GM12878 (cell line): ENCODE data around the gene EHD4. TPM values are rescaled to one million over a fixed set of nuclear protein-coding genes. Genes with fewer than 3 reads are reported as not detected.

Experiments
- ATAC-seq: fragments of 200-7000 bp; cut with Tn5 transposase; 3 replicates; pipeline ENCODE4 v1.9.1; 2020; ENCODE audit warnings: mild to moderate bottlenecking, moderate library complexity
- BruUV-seq: library from RNA; stranded (reverse); fragments of 400-500 nt; replicated peaks from 2 replicates; lab custom pipeline; 2021; lab: Mats Ljungman, UMichigan
- CTCF ChIA-PET: fragments of 300-600 bp; sonication (Branson Sonifier 250); formaldehyde crosslinking; extraction: SDS; loops from one replicate; lab custom pipeline; 2021; ENCODE audit warnings: inconsistent platforms; lab: Yijun Ruan, JAX
- POLR2A ChIA-PET: fragments of 350-600 bp; formaldehyde crosslinking; extraction: SDS; loops from one replicate; lab custom pipeline; 2021; ENCODE audit warnings: inconsistent platforms; lab: Charles Lee
- RAD21 ChIA-PET: fragments of 300-600 bp; sonication (Branson Sonifier 250); formaldehyde crosslinking; loops from one replicate; lab custom pipeline; 2023; ENCODE audit warnings: antibody characterized with exemption; ENCODE audit not compliant: unreplicated experiment; lab: Charles Lee
- SMC1A ChIA-PET: fragments of 300-600 bp; sonication (Branson Sonifier 250); formaldehyde crosslinking; loops from one replicate; lab custom pipeline; 2023; ENCODE audit not compliant: unreplicated experiment, uncharacterized antibody; lab: Charles Lee
- DNase-seq: peaks from one replicate; pipeline ENCODE4 v3.0.0-alpha.2; 2011; ENCODE audit warnings: low read depth, low spot score
- FAIRE-seq: peaks from 3 replicates; lab custom pipeline; 2011; peaks lifted over from hg19 to GRCh38; lab: Jason Lieb, UNC
- H2AFZ ChIP-seq: 2 replicates; pipeline ENCODE4 v1.6.0; 2011; ENCODE audit warnings: low read depth, low read length, control low read depth; ENCODE audit not compliant: control insufficient read depth
- H3K27ac ChIP-seq: 2 replicates; pipeline ENCODE4 v1.5.1; 2011; ENCODE audit warnings: control low read depth; ENCODE audit not compliant: control insufficient read depth, insufficient read depth
- H3K27me3 ChIP-seq, 2 experiments: replicated peaks in 1 of 2; 2 replicates each; pipeline versions ENCODE4 v1.6.0 to v1.6.1; 2011; ENCODE audit warnings: low read length in 1 of 2; ENCODE audit not compliant: control insufficient read depth in 2 of 2, insufficient read depth in 2 of 2
- H3K36me3 ChIP-seq, 2 experiments: 2 replicates each; pipeline ENCODE4 v1.5.1; 2011; ENCODE audit warnings: low read length in 1 of 2; ENCODE audit not compliant: control insufficient read depth in 2 of 2, insufficient read depth in 2 of 2
- H3K4me1 ChIP-seq: 2 replicates; pipeline ENCODE4 v1.6.1; 2011; ENCODE audit warnings: mild to moderate bottlenecking, low read length, moderate library complexity, mixed read lengths; ENCODE audit not compliant: control insufficient read depth, insufficient read depth
- H3K4me2 ChIP-seq: 2 replicates; pipeline ENCODE4 v1.6.0; 2011; ENCODE audit warnings: control low read depth; ENCODE audit not compliant: control insufficient read depth, insufficient read depth
- H3K4me3 ChIP-seq: fragments of 200-600 bp; sonication (generic); 2 replicates; pipeline ENCODE4 v1.5.1; 2016
- H3K79me2 ChIP-seq: 2 replicates; pipeline ENCODE4 v1.6.0; 2011; ENCODE audit warnings: low read length; ENCODE audit not compliant: control insufficient read depth, insufficient read depth
- H3K9ac ChIP-seq: 2 replicates; pipeline ENCODE4 v1.8.0; 2011; ENCODE audit warnings: low read length, control low read depth, mixed read lengths; ENCODE audit not compliant: control insufficient read depth, insufficient read depth
- H3K9me3 ChIP-seq: replicated peaks from 3 replicates; pipeline ENCODE4 v1.5.1; 2011; ENCODE audit warnings: mild to moderate bottlenecking, low read length; ENCODE audit not compliant: control insufficient read depth, insufficient read depth
- H4K20me1 ChIP-seq: 2 replicates; pipeline ENCODE4 v1.6.0; 2011; ENCODE audit not compliant: control insufficient read depth, insufficient read depth
- CEBPZ ChIP-seq: fragments of 150-350 bp; IDR thresholded peaks from 2 replicates; pipeline ENCODE4 v1.6.1; 2016; ENCODE audit warnings: low read depth, low read length
- CTCF ChIP-seq, 3 experiments: IDR thresholded peaks in 2 of 3; conservative IDR thresholded peaks in 1 of 3; 2 replicates each; pipeline ENCODE4 v1.5.1; 2011; ENCODE audit warnings: low read depth in 3 of 3, low read length in 3 of 3, mild to moderate bottlenecking in 3 of 3, control low read depth in 2 of 3, moderate library complexity in 2 of 3, inconsistent platforms in 1 of 3, mixed read lengths in 1 of 3; ENCODE audit not compliant: control insufficient read depth in 2 of 3, insufficient read depth in 1 of 3; ENCODE audit errors: extremely low read depth in 1 of 3
- FOXK2 ChIP-seq: fragments of 450-650 bp; IDR thresholded peaks from 2 replicates; pipeline ENCODE4 v1.6.1; 2017; ENCODE audit warnings: mild to moderate bottlenecking, moderate library complexity
- POLR2A ChIP-seq: IDR thresholded peaks from 2 replicates; pipeline ENCODE4 v1.6.1; 2011; ENCODE audit warnings: low read depth, mild to moderate bottlenecking, low read length
- RBBP5 ChIP-seq: fragments of 200-600 bp; sonication (generic); conservative IDR thresholded peaks from 2 replicates; pipeline ENCODE4 v1.6.1; 2016
- WGBS: methylation state at CpG from one replicate; pipeline ENCODE4 v1.1.6; 2016; ENCODE audit warnings: low lambda C conversion rate; ENCODE audit not compliant: insufficient replicate concordance, insufficient coverage; ENCODE audit errors: missing lambda C conversion rate; 5-methylcytosine and 5-hydroxymethylcytosine counted together
- in situ Hi-C: fragments of 300-500 bp; cut with MboI; formaldehyde crosslinking; loops from 9 replicates; pipeline ENCODE4 v1.14.3; 2018; ENCODE audit warnings: mixed read lengths
- intact Hi-C: fragments of 100-400 bp; cut with micrococcal nuclease; formaldehyde crosslinking; loops from one replicate; pipeline ENCODE4 v1.14.2; 2022; ENCODE audit not compliant: unreplicated experiment
- polyA plus RNA-seq, 11 experiments: library from polyadenylated mRNA; depleted of rRNA in 4 of 11; unstranded in 6 of 11; stranded (reverse) in 5 of 11; fragments of >200 nt; fragmentation: Nextera tagmentation in 4 of 11; fragmentation: Illumina TruSeq in 1 of 11; extraction: Ambion mirVana in 4 of 11; extraction: Trizol in 1 of 11; gene quantifications; 1 replicate in 1 of 11; 2 replicates in 10 of 11; pipeline versions ENCODE4 v1.2.1 to v1.2.3, GENCODE V29; 2011 to 2016; ENCODE audit warnings: inconsistent platforms in 2 of 11, missing spikeins in 2 of 11, low read depth in 1 of 11
- total RNA-seq, 4 experiments: library from RNA; depleted of rRNA in 3 of 4; stranded (reverse); fragments of >200 nt in 3 of 4; fragmentation: Illumina TruSeq in 1 of 4; extraction: Trizol in 1 of 4; gene quantifications; 2 replicates each; pipeline versions ENCODE4 v1.2.1 to v1.2.3, GENCODE V29; 2013 to 2021

Gene EHD4
- total and polyA plus RNA-seq, 10 of the 15 experiments (the other 5 are each of a cell fraction or from before 2014, with no cell fraction given), result 4.2 to 62.9 (median 44.7) TPM

GRCh38 chr15:41881086-41881485 is 91.3 kb downstream of the EHD4 start:
- FAIRE-seq, result no peak
- CTCF ChIA-PET, result interaction anchor here (0.7 kb wide), 1 partner anchor 31 kb away, joined by 3 read pairs; no protein-coding TSS in a partner anchor

More at GRCh38 chr15:41881086-41881485, 91.3 kb downstream of the EHD4 start:
- no peaks in the 10 kb centered on the region for H3K36me3 ChIP-seq
- intact Hi-C loops (no loop called here), in situ Hi-C loops (no loop called here)
- no peak overlapping the region for H3K9ac ChIP-seq
- ChIA-PET POLR2A (no interaction called here), SMC1A (no interaction called here), RAD21 (interaction anchor here (1.3 kb wide), 1 partner anchor 103 kb away, joined by 3 read pairs; no protein-coding TSS in a partner anchor)
- no peak overlapping the region for H3K4me3 ChIP-seq
- H3K9me3 ChIP-seq, result no peaks in the 10 kb centered on the region
- H3K4me1 ChIP-seq, result no peaks in the 10 kb centered on the region
- 30% methylated on average over 8 of the region's 8 CpGs for WGBS
- TF ChIP-seq FOXK2 (no peak), POLR2A (no peak), RBBP5 (no peak), CTCF (IDR thresholded peaks at IDR 0.05 in 2 of 3, conservative IDR thresholded peaks at IDR 0.05 in 1 of 3; ENCODE audit: control insufficient read depth in 2 of 3, extremely low read depth in 1 of 3, insufficient read depth in 1 of 3, low read depth in 3 of 3, low read length in 3 of 3) (no peak), CEBPZ (no peak)
- H3K4me2 ChIP-seq, result no peak overlapping the region
- peaks cover 0 to 2% of the 10 kb centered on the region in 2 experiments; a peak in 2 of 4 replicates for H3K27me3 ChIP-seq
- H2AFZ ChIP-seq, result no peak overlapping the region
- BruUV-seq, result no TSS peak
- ATAC-seq (no peak), DNase-seq (no peak)
- no peaks in the 10 kb centered on the region for H4K20me1 ChIP-seq
- H3K27ac ChIP-seq, result no peak overlapping the region
- H3K79me2 ChIP-seq, result no peaks in the 10 kb centered on the region
